GM19351 (cell line): ENCODE results near the gene ALDOA.
A peak's percentile ranks its signal among the peaks of the same experiment; 100 is the strongest.
"Not testable (repeated sequence)": the region's sequence is repeated elsewhere in the genome, so short reads cannot be mapped to it uniquely, and the experiment has no call there.

Experiments
- ATAC-seq: cut with Tn5 transposase; IDR thresholded peaks from one replicate; pipeline ENCODE4 v1.9.1; 2021; ENCODE audit warnings: mild to moderate bottlenecking, moderate library complexity; ENCODE audit not compliant: unreplicated experiment

ALDOA gene

GRCh38 chr16:30040690-30041089, 24.9 kb upstream of the ALDOA start:
- ATAC-seq, result not testable (repeated sequence)

GRCh38 chr16:30041841-30042240, 23.7 kb upstream of the ALDOA start:
- no peak for ATAC-seq

GRCh38 chr16:30046178-30046577, 19.4 kb upstream of the ALDOA start:
- no peak for ATAC-seq

- no peak for ATAC-seq
Observed at GRCh38 chr16:30046588-30046987, 19.0 kb upstream of the ALDOA start.

- ATAC-seq, result no peak
Observed at GRCh38 chr16:30049871-30050270, 15.7 kb upstream of the ALDOA start.

- no peak for ATAC-seq
Observed at GRCh38 chr16:30051518-30051917, 14.0 kb upstream of the ALDOA start.

GRCh38 chr16:30052671-30053372, 12.7 kb upstream of the ALDOA start:
- peak; percentile 60 for ATAC-seq

- ATAC-seq, result no peak
Observed at GRCh38 chr16:30053376-30054015, 12.1 kb upstream of the ALDOA start.

- no peak for ATAC-seq
Observed at GRCh38 chr16:30054451-30054850, 11.1 kb upstream of the ALDOA start.

GRCh38 chr16:30054959-30055553, 10.5 kb upstream of the ALDOA start:
- no peak for ATAC-seq

- no peak for ATAC-seq
Observed at GRCh38 chr16:30060346-30060745, 5.2 kb upstream of the ALDOA start.

GRCh38 chr16:30060836-30061554, 4.6 kb upstream of the ALDOA start:
- ATAC-seq, result no peak

- ATAC-seq, result no peak
Observed at GRCh38 chr16:30063278-30063892, 2.2 kb upstream of the ALDOA start.

- no peak for ATAC-seq
Observed at GRCh38 chr16:30063893-30064728, 1.4 kb upstream of the ALDOA start.

GRCh38 chr16:30064729-30065101, 845 bp upstream of the ALDOA start:
- no peak for ATAC-seq

- no peak for ATAC-seq
Observed at GRCh38 chr16:30065943-30066760, 592 bp downstream of the ALDOA start.

GRCh38 chr16:30066761-30067583, 1.4 kb downstream of the ALDOA start:
- ATAC-seq, result no peak

- ATAC-seq, result no peak
Observed at GRCh38 chr16:30067584-30067916, 2.0 kb downstream of the ALDOA start.

GRCh38 chr16:30068333-30068732, 2.8 kb downstream of the ALDOA start:
- no peak for ATAC-seq
